ENCODE measurements around the gene ARHGEF17. TPM values are rescaled to one million over a fixed set of nuclear protein-coding genes. Genes with fewer than 3 reads are reported as not detected.

ARHGEF17 gene
- total and polyA plus RNA-seq, 5 donors from 2014 or later: 0.47 TPM; not detected in 4

- Histone ChIP-seq H3K4me3 (ENCODE audit: low read depth, low read length) (no peak overlapping the region), H3K27ac (ENCODE audit: insufficient read depth, low read length, poor library complexity, severe bottlenecking) (no peak overlapping the region), H3K27me3 (ENCODE audit: control insufficient read depth, insufficient read depth, low read length) (no peaks in the 10 kb centered on the region), H3K36me3 (ENCODE audit: control insufficient read depth, insufficient read depth, low read length) (peaks cover 7% of the 10 kb centered on the region), H3K4me1 (ENCODE audit: control insufficient read depth, insufficient read depth, low read length, poor library complexity, severe bottlenecking) (no peaks in the 10 kb centered on the region), H3K9me3 (ENCODE audit: control insufficient read depth in 2 of 2, low read length in 2 of 2) (no peaks in the 10 kb centered on the region)
- Mint-ChIP-seq H3K9me3 (no peaks in the 10 kb centered on the region), H3K4me3 (no peak overlapping the region), H3K4me1 (peaks cover 0 to 4% (median under 1%) of the 10 kb centered on the region in 4 donors), H3K27ac (peak overlapping the region in 1 of 3 donors; percentile 48), H3K36me3 (no peaks in the 10 kb centered on the region), H3K27me3 (no peaks in the 10 kb centered on the region)
- DNase-seq (no peak), ATAC-seq (ENCODE audit: low read depth in 2 of 2) (no peak)
Observed at GRCh38 chr11:73401217-73401923, 93.3 kb downstream of the ARHGEF17 start.

- H3K27ac Mint-ChIP-seq: peak overlapping the region in 2 of 3 donors; percentile 49 to 51
- Histone ChIP-seq H3K9me3 (ENCODE audit: control insufficient read depth in 2 of 2, low read length in 2 of 2) (no peaks in the 10 kb centered on the region), H3K4me3 (ENCODE audit: low read depth, low read length) (no peak overlapping the region), H3K36me3 (ENCODE audit: control insufficient read depth, insufficient read depth, low read length) (peaks cover 11% of the 10 kb centered on the region), H3K27ac (ENCODE audit: insufficient read depth, low read length, poor library complexity, severe bottlenecking) (no peak overlapping the region), H3K4me1 (ENCODE audit: control insufficient read depth, insufficient read depth, low read length, poor library complexity, severe bottlenecking) (no peaks in the 10 kb centered on the region), H3K27me3 (ENCODE audit: control insufficient read depth, insufficient read depth, low read length) (no peaks in the 10 kb centered on the region)
- H3K27me3 Mint-ChIP-seq: no peaks in the 10 kb centered on the region
- DNase-seq (no peak), ATAC-seq (ENCODE audit: low read depth in 2 of 2) (no peak)
- no peaks in the 10 kb centered on the region for H3K36me3 Mint-ChIP-seq
- no peak overlapping the region for H3K4me3 Mint-ChIP-seq
- H3K4me1 Mint-ChIP-seq: peaks cover 0 to 4% (median under 1%) of the 10 kb centered on the region in 4 donors
- H3K9me3 Mint-ChIP-seq: no peaks in the 10 kb centered on the region
Observed at GRCh38 chr11:73401924-73402833, 94.1 kb downstream of the ARHGEF17 start.

- H3K4me1 Mint-ChIP-seq: peaks cover 0 to 2% (median 0%) of the 10 kb centered on the region in 4 donors
- H3K4me3 ChIP-seq (ENCODE audit: low read depth, low read length): no peak overlapping the region
- H3K9me3 ChIP-seq (ENCODE audit: control insufficient read depth in 2 of 2, low read length in 2 of 2): no peaks in the 10 kb centered on the region
- DNase-seq: peak in 1 of 3 donors; percentile 48
- H3K36me3 Mint-ChIP-seq: peaks cover 4% of the 10 kb centered on the region
- H3K27me3 ChIP-seq (ENCODE audit: control insufficient read depth, insufficient read depth, low read length): no peaks in the 10 kb centered on the region
- no peaks in the 10 kb centered on the region for H3K27me3 Mint-ChIP-seq
- no peaks in the 10 kb centered on the region for H3K4me1 ChIP-seq (ENCODE audit: control insufficient read depth, insufficient read depth, low read length, poor library complexity, severe bottlenecking)
- H3K36me3 ChIP-seq (ENCODE audit: control insufficient read depth, insufficient read depth, low read length): peaks cover 14% of the 10 kb centered on the region
- H3K4me3 Mint-ChIP-seq: no peak overlapping the region
- ATAC-seq (ENCODE audit: low read depth in 2 of 2): peak in 1 of 2 donors; percentile 20
- no peaks in the 10 kb centered on the region for H3K9me3 Mint-ChIP-seq
- peak overlapping the region in 2 of 3 donors; percentile 49 to 51 for H3K27ac Mint-ChIP-seq
- no peak overlapping the region for H3K27ac ChIP-seq (ENCODE audit: insufficient read depth, low read length, poor library complexity, severe bottlenecking)
Observed at GRCh38 chr11:73402834-73403185, 94.7 kb downstream of the ARHGEF17 start.

GRCh38 chr11:73403541-73403940, 95.5 kb downstream of the ARHGEF17 start:
- peaks cover 0 to 2% (median 0%) of the 10 kb centered on the region in 4 donors for H3K4me1 Mint-ChIP-seq
- Histone ChIP-seq H3K27ac (ENCODE audit: insufficient read depth, low read length, poor library complexity, severe bottlenecking) (no peak overlapping the region), H3K27me3 (ENCODE audit: control insufficient read depth, insufficient read depth, low read length) (no peaks in the 10 kb centered on the region), H3K9me3 (ENCODE audit: control insufficient read depth in 2 of 2, low read length in 2 of 2) (no peaks in the 10 kb centered on the region), H3K4me1 (ENCODE audit: control insufficient read depth, insufficient read depth, low read length, poor library complexity, severe bottlenecking) (no peaks in the 10 kb centered on the region), H3K4me3 (ENCODE audit: low read depth, low read length) (no peak overlapping the region), H3K36me3 (ENCODE audit: control insufficient read depth, insufficient read depth, low read length) (peaks cover 14% of the 10 kb centered on the region)
- DNase-seq: no peak
- H3K9me3 Mint-ChIP-seq: no peaks in the 10 kb centered on the region
- ATAC-seq (ENCODE audit: low read depth in 2 of 2): no peak
- no peaks in the 10 kb centered on the region for H3K27me3 Mint-ChIP-seq
- H3K36me3 Mint-ChIP-seq: peaks cover 8% of the 10 kb centered on the region
- H3K4me3 Mint-ChIP-seq: no peak overlapping the region
- H3K27ac Mint-ChIP-seq: peak overlapping the region in 1 of 3 donors; percentile 49

GRCh38 chr11:73404048-73404447, 96.0 kb downstream of the ARHGEF17 start:
- no peaks in the 10 kb centered on the region for H3K9me3 Mint-ChIP-seq

GRCh38 chr11:73404506-73405145, 96.5 kb downstream of the ARHGEF17 start:
- no peaks in the 10 kb centered on the region for H3K9me3 Mint-ChIP-seq
- H3K27ac Mint-ChIP-seq: peak overlapping the region in 2 of 3 donors; percentile 38 to 86
- no peaks in the 10 kb centered on the region for H3K9me3 ChIP-seq (ENCODE audit: control insufficient read depth in 2 of 2, low read length in 2 of 2)
- ATAC-seq (ENCODE audit: low read depth in 2 of 2): no peak
- H3K4me3 ChIP-seq (ENCODE audit: low read depth, low read length): no peak overlapping the region
- H3K4me1 ChIP-seq (ENCODE audit: control insufficient read depth, insufficient read depth, low read length, poor library complexity, severe bottlenecking): no peaks in the 10 kb centered on the region
- DNase-seq: no peak
- H3K27ac ChIP-seq (ENCODE audit: insufficient read depth, low read length, poor library complexity, severe bottlenecking): no peak overlapping the region
- no peak overlapping the region for H3K4me3 Mint-ChIP-seq
- H3K27me3 Mint-ChIP-seq: no peaks in the 10 kb centered on the region
- H3K36me3 Mint-ChIP-seq: peaks cover 17% of the 10 kb centered on the region
- H3K4me1 Mint-ChIP-seq: no peaks in the 10 kb centered on the region
- no peaks in the 10 kb centered on the region for H3K27me3 ChIP-seq (ENCODE audit: control insufficient read depth, insufficient read depth, low read length)
- H3K36me3 ChIP-seq (ENCODE audit: control insufficient read depth, insufficient read depth, low read length): peaks cover 24% of the 10 kb centered on the region

More at GRCh38 chr11:73404048-73404447, 96.0 kb downstream of the ARHGEF17 start:
- Mint-ChIP-seq H3K27me3 (no peaks in the 10 kb centered on the region), H3K4me1 (peaks cover 0 to 2% (median 0%) of the 10 kb centered on the region in 4 donors), H3K4me3 (no peak overlapping the region), H3K27ac (no peak overlapping the region), H3K36me3 (peaks cover 11% of the 10 kb centered on the region)
- H3K27ac ChIP-seq (ENCODE audit: insufficient read depth, low read length, poor library complexity, severe bottlenecking): no peak overlapping the region
- no peak overlapping the region for H3K4me3 ChIP-seq (ENCODE audit: low read depth, low read length)
- H3K27me3 ChIP-seq (ENCODE audit: control insufficient read depth, insufficient read depth, low read length): no peaks in the 10 kb centered on the region
- no peak for ATAC-seq (ENCODE audit: low read depth in 2 of 2)
- DNase-seq: no peak
- H3K36me3 ChIP-seq (ENCODE audit: control insufficient read depth, insufficient read depth, low read length): peaks cover 18% of the 10 kb centered on the region
- no peaks in the 10 kb centered on the region for H3K4me1 ChIP-seq (ENCODE audit: control insufficient read depth, insufficient read depth, low read length, poor library complexity, severe bottlenecking)
- H3K9me3 ChIP-seq (ENCODE audit: control insufficient read depth in 2 of 2, low read length in 2 of 2): no peaks in the 10 kb centered on the region

GRCh38 chr11:73405146-73405510, 97.1 kb downstream of the ARHGEF17 start:
- Histone ChIP-seq H3K9me3 (ENCODE audit: control insufficient read depth in 2 of 2, low read length in 2 of 2) (no peaks in the 10 kb centered on the region), H3K36me3 (ENCODE audit: control insufficient read depth, insufficient read depth, low read length) (peaks cover 25% of the 10 kb centered on the region), H3K27me3 (ENCODE audit: control insufficient read depth, insufficient read depth, low read length) (no peaks in the 10 kb centered on the region), H3K4me1 (ENCODE audit: control insufficient read depth, insufficient read depth, low read length, poor library complexity, severe bottlenecking) (no peaks in the 10 kb centered on the region), H3K27ac (ENCODE audit: insufficient read depth, low read length, poor library complexity, severe bottlenecking) (no peak overlapping the region), H3K4me3 (ENCODE audit: low read depth, low read length) (no peak overlapping the region)
- no peaks in the 10 kb centered on the region for H3K9me3 Mint-ChIP-seq
- no peaks in the 10 kb centered on the region for H3K4me1 Mint-ChIP-seq
- no peak for ATAC-seq (ENCODE audit: low read depth in 2 of 2)
- H3K27me3 Mint-ChIP-seq: no peaks in the 10 kb centered on the region
- peak overlapping the region in 2 of 3 donors; percentile 17 to 86 for H3K27ac Mint-ChIP-seq
- H3K4me3 Mint-ChIP-seq: no peak overlapping the region
- DNase-seq: no peak
- H3K36me3 Mint-ChIP-seq: peaks cover 17% of the 10 kb centered on the region
